ENCODE data around the gene ATP11A.

DNA sequence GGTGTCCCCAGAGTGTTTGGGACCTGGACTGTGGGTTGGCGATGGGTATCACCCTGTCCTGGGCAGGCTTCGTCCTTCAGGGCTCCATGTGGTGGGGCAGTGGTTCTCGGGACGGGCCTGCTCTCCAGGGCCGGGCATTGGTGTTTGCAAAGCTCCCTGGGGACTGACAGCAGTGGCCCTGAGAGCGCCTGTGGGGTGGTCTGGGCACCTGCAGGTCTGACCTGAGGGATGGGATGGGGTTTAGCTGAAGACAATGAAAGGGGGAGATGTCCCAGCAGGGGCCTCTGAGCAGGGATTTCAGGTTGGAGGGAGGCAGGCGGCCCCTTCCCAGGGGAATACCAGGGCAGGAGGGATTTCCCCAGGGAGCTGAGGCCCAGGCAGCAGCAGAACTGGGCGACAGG, 210.9 kb downstream of the ATP11A start:
- TF ChIP-seq MYC (IDR thresholded peaks at IDR 0.05; ENCODE audit: insufficient read depth, insufficient read length, insufficient replicate concordance, low read length, severe bottlenecking) (no peak), NR2C2 (IDR thresholded peaks at IDR 0.05; ENCODE audit: borderline replicate concordance, control insufficient read depth, insufficient read length, low read depth) (no peak)
- TF ChIP-seq, protein P1, sequence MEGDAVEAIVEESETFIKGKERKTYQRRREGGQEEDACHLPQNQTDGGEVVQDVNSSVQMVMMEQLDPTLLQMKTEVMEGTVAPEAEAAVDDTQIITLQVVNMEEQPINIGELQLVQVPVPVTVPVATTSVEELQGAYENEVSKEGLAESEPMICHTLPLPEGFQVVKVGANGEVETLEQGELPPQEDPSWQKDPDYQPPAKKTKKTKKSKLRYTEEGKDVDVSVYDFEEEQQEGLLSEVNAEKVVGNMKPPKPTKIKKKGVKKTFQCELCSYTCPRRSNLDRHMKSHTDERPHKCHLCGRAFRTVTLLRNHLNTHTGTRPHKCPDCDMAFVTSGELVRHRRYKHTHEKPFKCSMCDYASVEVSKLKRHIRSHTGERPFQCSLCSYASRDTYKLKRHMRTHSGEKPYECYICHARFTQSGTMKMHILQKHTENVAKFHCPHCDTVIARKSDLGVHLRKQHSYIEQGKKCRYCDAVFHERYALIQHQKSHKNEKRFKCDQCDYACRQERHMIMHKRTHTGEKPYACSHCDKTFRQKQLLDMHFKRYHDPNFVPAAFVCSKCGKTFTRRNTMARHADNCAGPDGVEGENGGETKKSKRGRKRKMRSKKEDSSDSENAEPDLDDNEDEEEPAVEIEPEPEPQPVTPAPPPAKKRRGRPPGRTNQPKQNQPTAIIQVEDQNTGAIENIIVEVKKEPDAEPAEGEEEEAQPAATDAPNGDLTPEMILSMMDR (IDR thresholded peaks at IDR 0.05 in 2 of 3, conservative IDR thresholded peaks at IDR 0.05 in 1 of 3; ENCODE audit: control insufficient read depth in 2 of 3, extremely low read depth in 1 of 3, insufficient read depth in 1 of 3, low read depth in 3 of 3, low read length in 3 of 3), result no peak

Measured in GM12878 (cell line).